Measurements from ENCODE around the gene GTPBP6.
"Not testable (repeated sequence)": the region's sequence is repeated elsewhere in the genome, so short reads cannot be mapped to it uniquely, and the experiment has no call there.

The GTPBP6 gene

GRCh38 chrX:265502-265901 lies 53.1 kb downstream of the GTPBP6 start:
- no peak for DNase-seq

- no peak for DNase-seq
These were observed 53.8 kb downstream of the GTPBP6 start for GRCh38 chrX:264634-265455.

- not testable (repeated sequence) for DNase-seq
These were observed 54.6 kb downstream of the GTPBP6 start for GRCh38 chrX:264006-264405.

GRCh38 chrX:262381-262909 lies 56.2 kb downstream of the GTPBP6 start:
- DNase-seq, result no peak

- DNase-seq, result no peak
These were observed 56.7 kb downstream of the GTPBP6 start for GRCh38 chrX:261919-262352.

DNA sequence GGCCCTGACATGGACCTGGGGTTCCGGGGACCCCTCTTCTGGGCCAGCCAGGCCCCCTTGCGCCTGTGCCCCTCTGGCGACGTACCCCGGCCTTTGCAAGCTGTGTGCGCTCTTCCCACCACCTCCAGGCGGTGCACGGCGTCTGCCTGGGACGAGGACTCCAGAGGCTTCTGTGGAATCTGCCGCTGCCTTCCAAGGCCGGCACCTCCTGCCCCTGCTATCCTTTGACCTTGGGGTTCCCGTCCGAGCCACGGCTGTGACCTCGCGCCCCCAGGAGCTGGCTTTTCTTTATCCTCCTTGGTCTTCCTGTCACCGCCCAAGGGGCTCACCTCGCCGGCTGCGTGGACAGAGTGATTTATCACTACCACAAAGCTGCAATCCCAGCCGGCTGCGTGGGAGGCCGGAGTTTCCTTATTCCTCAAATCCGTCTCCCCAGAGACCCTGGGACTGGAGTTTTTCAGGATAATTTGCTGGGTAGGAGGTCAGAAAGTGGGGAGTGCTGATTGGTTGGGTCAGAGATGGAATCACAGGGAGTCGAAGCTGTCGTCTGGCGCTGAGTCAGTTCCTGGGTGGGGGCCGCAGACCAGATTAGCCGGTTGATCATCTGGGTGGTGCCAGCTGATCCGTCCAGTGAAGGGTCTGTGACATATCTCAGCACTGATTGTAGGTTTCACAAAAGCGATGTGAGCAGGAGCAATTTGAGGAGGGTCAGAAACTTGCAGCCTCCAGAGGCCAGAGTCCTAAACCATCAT lies 57.3 kb downstream of the GTPBP6 start:
- DNase-seq, result no peak

GRCh38 chrX:259692-260355 lies 58.8 kb downstream of the GTPBP6 start:
- no peak for DNase-seq

DNA sequence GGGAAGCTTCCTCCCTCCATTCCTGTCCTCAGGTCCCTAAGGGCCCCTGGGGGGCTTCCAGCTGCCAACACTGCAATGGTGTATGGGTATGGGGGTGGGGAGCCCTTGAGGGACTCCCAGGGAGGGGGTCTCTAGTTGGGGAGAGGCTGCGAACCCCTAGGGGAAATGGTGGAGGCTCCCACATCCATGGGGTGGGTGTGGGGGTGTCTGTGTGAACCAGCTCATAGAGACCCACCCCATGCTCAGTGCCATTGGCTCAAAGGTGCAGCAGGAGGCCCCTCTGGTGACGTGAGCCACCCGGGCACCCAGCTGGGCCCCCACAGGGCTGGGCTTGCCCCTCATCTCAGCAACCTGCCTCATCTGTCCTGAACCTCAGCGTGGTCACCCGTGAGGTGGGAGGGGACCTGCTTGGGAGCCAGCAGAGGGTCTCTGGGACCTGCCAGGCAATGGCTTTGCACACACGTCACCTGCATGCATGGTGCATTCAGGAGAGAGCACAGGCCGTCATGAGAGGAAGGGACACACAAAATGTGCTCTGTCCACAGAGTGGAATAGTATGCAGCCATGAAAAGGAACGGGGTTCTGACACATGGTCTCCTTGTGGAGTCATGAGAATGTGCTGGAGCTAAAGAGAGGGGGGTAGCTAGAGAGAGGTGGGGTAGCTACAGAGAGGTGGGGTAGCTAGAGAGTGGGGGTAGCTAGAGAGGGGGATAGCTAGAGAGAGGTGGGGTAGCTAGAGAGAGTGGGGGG lies 60.1 kb downstream of the GTPBP6 start:
- DNase-seq, result no peak

GRCh38 chrX:257681-258289 lies 60.8 kb downstream of the GTPBP6 start:
- no peak for DNase-seq

DNA sequence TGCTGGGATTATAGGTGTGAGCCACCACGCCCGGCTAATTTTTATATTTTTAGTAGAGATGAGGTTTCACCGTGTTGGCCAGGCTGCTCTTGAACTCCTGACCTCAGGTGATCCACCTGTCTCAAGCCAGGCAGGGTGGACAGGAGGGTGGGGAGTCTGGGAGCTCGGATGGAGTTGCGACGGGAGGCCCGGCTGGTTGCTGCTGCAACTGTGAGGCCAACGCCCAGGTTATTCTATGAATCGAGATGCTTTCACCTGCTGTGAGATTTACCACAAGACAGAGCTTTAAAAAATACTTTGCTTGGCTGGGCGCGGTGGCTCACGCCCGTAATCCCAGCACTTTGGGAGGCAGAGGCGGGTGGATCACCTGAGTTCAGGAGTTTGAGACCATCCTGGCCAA lies 61.5 kb downstream of the GTPBP6 start:
- DNase-seq, result not testable (repeated sequence)

DNA sequence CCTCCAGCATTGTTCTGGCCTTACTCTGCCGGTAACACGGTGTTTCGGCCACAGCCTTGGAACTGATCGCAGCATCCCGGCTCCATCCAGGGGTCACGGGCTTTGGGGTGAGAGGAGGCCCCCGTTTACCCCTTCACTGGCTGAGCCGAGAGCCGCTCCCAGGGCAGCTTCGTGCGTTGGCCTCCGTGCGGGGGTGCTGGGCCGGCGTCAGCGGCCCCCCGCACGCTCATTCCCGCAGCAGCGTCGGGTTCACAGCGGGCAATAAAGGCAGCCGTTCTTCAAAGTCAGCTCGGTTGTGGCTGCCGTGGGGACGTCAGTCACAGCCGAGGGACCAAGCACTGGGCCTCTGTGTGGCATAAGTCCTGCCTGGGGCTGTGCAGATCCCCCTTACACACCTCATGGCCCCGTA lies 62.7 kb downstream of the GTPBP6 start:
- no peak for DNase-seq
